B cell (primary cell): ENCODE data around the gene STRADA. TPM values are rescaled to one million over a fixed set of nuclear protein-coding genes. Genes with fewer than 3 reads are reported as not detected.
A peak's percentile ranks its signal among the peaks of the same experiment; 100 is the strongest.

Experiments
- ATAC-seq: fragments of 200-7000 bp; cut with Tn5 transposase; one replicate; pipeline ENCODE4 v1.10.0; 2021; ENCODE audit warnings: low read depth, mild to moderate bottlenecking, moderate number of reproducible peaks, moderate library complexity
- CTCF ChIA-PET: fragments of 350-600 bp; sonication (Branson Sonifier 250); formaldehyde crosslinking; loops from one replicate; lab custom pipeline; 2021; ENCODE audit warnings: antibody characterized with exemption, inconsistent platforms; lab: Charles Lee
- POLR2A ChIA-PET: fragments of 350-600 bp; sonication (Branson Sonifier 250); formaldehyde crosslinking; loops from one replicate; lab custom pipeline; 2021; ENCODE audit warnings: antibody characterized with exemption; lab: Charles Lee
- DNase-seq: peaks from one replicate; pipeline ENCODE4 v3.0.0; 2013
- H2AFZ ChIP-seq: 2 replicates; pipeline ENCODE4 v1.6.1; 2012; ENCODE audit warnings: mild to moderate bottlenecking, low read depth, low read length; ENCODE audit not compliant: insufficient read depth, poor library complexity, severe bottlenecking
- H3K27ac ChIP-seq, 2 donors: 1 replicate in 1 of 2; 2 replicates in 1 of 2; pipeline ENCODE4 v1.5.1; 2012 to 2013; ENCODE audit warnings: low read length in 2 of 2, mild to moderate bottlenecking in 2 of 2, moderate library complexity in 1 of 2
- H3K27me3 ChIP-seq, 4 experiments: fragments of 200-600 bp in 1 of 4; sonication (generic) in 1 of 4; replicated peaks in 1 of 4; 1 replicate in 2 of 4; 2 replicates in 2 of 4; pipeline versions ENCODE4 v1.6.1 to v1.7.0; 2013 to 2016; ENCODE audit warnings: low read length in 3 of 4, mild to moderate bottlenecking in 2 of 4, mixed read lengths in 1 of 4, moderate library complexity in 1 of 4; ENCODE audit not compliant: insufficient read depth in 4 of 4, control insufficient read depth in 3 of 4; ENCODE audit errors: control extremely low read depth in 1 of 4
- H3K36me3 ChIP-seq, 2 experiments: replicated peaks in 1 of 2; 1 replicate in 1 of 2; 2 replicates in 1 of 2; pipeline versions ENCODE4 v1.6.1 to v1.7.1; 2013; ENCODE audit warnings: low read length in 1 of 2; ENCODE audit not compliant: insufficient read depth in 2 of 2, control insufficient read depth in 1 of 2; ENCODE audit errors: control extremely low read depth in 1 of 2, extremely low read depth in 1 of 2
- H3K4me1 ChIP-seq, 2 donors: fragments of 200-600 bp in 1 of 2; sonication (generic) in 1 of 2; 1 replicate in 1 of 2; 2 replicates in 1 of 2; pipeline versions ENCODE4 v1.5.1 to v1.6.1; 2013 to 2017; ENCODE audit warnings: low read length in 2 of 2; ENCODE audit not compliant: control insufficient read depth in 2 of 2, insufficient read depth in 2 of 2
- H3K4me2 ChIP-seq: replicated peaks from 2 replicates; pipeline ENCODE3; 2012; ENCODE audit warnings: mild to moderate bottlenecking, low read depth, low read length; ENCODE audit not compliant: poor library complexity, severe bottlenecking
- H3K4me3 ChIP-seq, 5 experiments: fragments of 200-600 bp in 1 of 5; sonication (generic) in 1 of 5; 1 replicate in 3 of 5; 2 replicates in 2 of 5; pipeline versions ENCODE4 v1.5.1 to v1.7.0; 2011 to 2016; ENCODE audit warnings: low read length in 4 of 5, mild to moderate bottlenecking in 4 of 5, low read depth in 2 of 5, control low read depth in 1 of 5, moderate library complexity in 1 of 5; ENCODE audit not compliant: insufficient read depth in 1 of 5; ENCODE audit errors: control extremely low read depth in 1 of 5, extremely low read depth in 1 of 5
- H3K79me2 ChIP-seq: fragments of 200-600 bp; sonication (generic); one replicate; pipeline ENCODE4 v1.6.0; 2016; ENCODE audit warnings: low read length; ENCODE audit not compliant: control insufficient read depth, insufficient read depth
- H3K9ac ChIP-seq: fragments of 200-600 bp; sonication (generic); 2 replicates; pipeline ENCODE4 v1.6.1; 2017; ENCODE audit warnings: mild to moderate bottlenecking, low read length, moderate library complexity
- H3K9me3 ChIP-seq, 3 donors: one replicate each; pipeline versions ENCODE4 v1.6.1 to v1.7.1; 2013; ENCODE audit warnings: low read length in 2 of 3; ENCODE audit not compliant: control insufficient read depth in 2 of 3, insufficient read depth in 1 of 3; ENCODE audit errors: control extremely low read depth in 1 of 3
- H4K20me1 ChIP-seq: 2 replicates; pipeline ENCODE4 v1.6.0; 2012; ENCODE audit warnings: mild to moderate bottlenecking, low read length; ENCODE audit not compliant: insufficient read depth, control insufficient read depth, poor library complexity, severe bottlenecking
- H3K27ac Mint-ChIP-seq: one replicate; pipeline ENCODE4 v1.8.0; 2021; ENCODE audit warnings: mixed read lengths
- H3K27me3 Mint-ChIP-seq: one replicate; pipeline ENCODE4 v1.8.0; 2021; ENCODE audit warnings: mixed read lengths
- H3K4me1 Mint-ChIP-seq: one replicate; pipeline ENCODE4 v1.8.0; 2021; ENCODE audit warnings: mixed read lengths
- H3K4me3 Mint-ChIP-seq: one replicate; pipeline ENCODE4 v1.8.0; 2021; ENCODE audit warnings: mixed read lengths
- H3K9me3 Mint-ChIP-seq: one replicate; pipeline ENCODE4 v1.8.0; 2022; ENCODE audit warnings: mixed read lengths; ENCODE audit not compliant: insufficient read depth
- EZH2 ChIP-seq: IDR thresholded peaks from 2 replicates; pipeline ENCODE4 v1.6.1; 2012; ENCODE audit warnings: borderline replicate concordance, low read depth, mild to moderate bottlenecking, moderate library complexity, low read length; ENCODE audit not compliant: insufficient read depth, poor library complexity, severe bottlenecking
- WGBS: methylation state at CpG from one replicate; pipeline ENCODE4 v1.1.5; 2013; ENCODE audit warnings: missing lambda C conversion rate; ENCODE audit not compliant: insufficient coverage; 5-methylcytosine and 5-hydroxymethylcytosine counted together
- intact Hi-C: fragments of 100-400 bp; cut with micrococcal nuclease; formaldehyde crosslinking; loops from one replicate; pipeline ENCODE4 v1.10.0; 2022
- polyA plus RNA-seq: library from polyadenylated mRNA; depleted of rRNA; stranded (reverse); fragments of >200 nt; gene quantifications from 2 replicates; pipeline ENCODE4 v1.2.3, GENCODE V29; 2012
- total RNA-seq, 2 donors: library from RNA; stranded (reverse); fragments of 120-200 nt in 1 of 2; gene quantifications; 1 replicate in 1 of 2; 2 replicates in 1 of 2; pipeline versions ENCODE4 v1.2.3 to v1.2.4, GENCODE V29; 2013 to 2022
- TF ChIP-seq, protein P1 (sequence below): fragments of 200-600 bp; IDR thresholded peaks from one replicate; pipeline ENCODE4 v1.8.0; 2022; ENCODE audit warnings: antibody characterized with exemption, mild to moderate bottlenecking

Gene STRADA
- total and polyA plus RNA-seq, 2 donors (not counting 1 experiment from before 2014, with no cell fraction given), result 48.1 to 93.2 TPM

DNA sequence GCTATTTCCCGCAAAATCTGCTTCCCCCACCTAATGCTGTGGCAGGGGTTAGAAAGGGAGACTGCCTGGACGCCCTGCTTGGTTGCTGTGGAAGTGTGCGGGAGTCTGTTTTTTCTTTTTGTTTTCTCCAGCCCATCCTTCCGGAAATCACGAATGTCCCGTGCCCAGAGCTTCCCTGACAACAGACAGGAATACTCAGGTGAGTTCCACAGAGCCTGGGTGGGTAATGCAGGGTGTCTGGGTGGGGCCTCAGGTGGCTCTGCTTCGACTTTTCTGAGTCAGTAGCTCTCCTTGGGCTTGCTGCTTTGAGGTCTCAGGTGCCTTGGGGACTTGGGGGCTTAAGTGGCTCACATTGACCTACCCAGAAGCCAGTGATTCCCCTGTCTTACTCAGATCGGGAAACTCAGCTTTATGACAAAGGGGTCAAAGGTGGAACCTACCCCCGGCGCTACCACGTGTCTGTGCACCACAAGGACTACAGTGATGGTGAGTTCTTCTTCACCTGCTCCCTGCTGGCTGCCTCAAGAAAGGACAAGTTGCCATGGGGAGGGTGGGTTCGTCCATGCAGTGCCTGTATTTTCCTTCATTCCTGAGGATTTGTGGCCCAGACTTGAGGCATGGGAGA is 53.1 kb downstream of the STRADA start:
- no peak for DNase-seq
- Histone ChIP-seq H3K36me3 (peaks cover 1 to 65% of the 10 kb centered on the region in 2 experiments), H3K27ac (no peak overlapping the region), H3K79me2 (peaks cover 10% of the 10 kb centered on the region), H3K4me1 (peaks cover 0 to 4% of the 10 kb centered on the region in 2 donors), H2AFZ (no peak overlapping the region), H3K9ac (no peak overlapping the region), H3K27me3 (no peaks in the 10 kb centered on the region), H4K20me1 (no peaks in the 10 kb centered on the region), H3K4me3 (no peak overlapping the region), H3K4me2 (no peak overlapping the region), H3K9me3 (no peaks in the 10 kb centered on the region)
- intact Hi-C loops, result no loop called here
- no peaks in the 10 kb centered on the region for H3K27me3 Mint-ChIP-seq
- peaks cover 9% of the 10 kb centered on the region for H3K4me1 Mint-ChIP-seq
- ChIA-PET CTCF (no interaction called here), POLR2A (no interaction called here)
- H3K9me3 Mint-ChIP-seq, result no peaks in the 10 kb centered on the region
- no peak for TF ChIP-seq EZH2
- TF ChIP-seq, protein P1, sequence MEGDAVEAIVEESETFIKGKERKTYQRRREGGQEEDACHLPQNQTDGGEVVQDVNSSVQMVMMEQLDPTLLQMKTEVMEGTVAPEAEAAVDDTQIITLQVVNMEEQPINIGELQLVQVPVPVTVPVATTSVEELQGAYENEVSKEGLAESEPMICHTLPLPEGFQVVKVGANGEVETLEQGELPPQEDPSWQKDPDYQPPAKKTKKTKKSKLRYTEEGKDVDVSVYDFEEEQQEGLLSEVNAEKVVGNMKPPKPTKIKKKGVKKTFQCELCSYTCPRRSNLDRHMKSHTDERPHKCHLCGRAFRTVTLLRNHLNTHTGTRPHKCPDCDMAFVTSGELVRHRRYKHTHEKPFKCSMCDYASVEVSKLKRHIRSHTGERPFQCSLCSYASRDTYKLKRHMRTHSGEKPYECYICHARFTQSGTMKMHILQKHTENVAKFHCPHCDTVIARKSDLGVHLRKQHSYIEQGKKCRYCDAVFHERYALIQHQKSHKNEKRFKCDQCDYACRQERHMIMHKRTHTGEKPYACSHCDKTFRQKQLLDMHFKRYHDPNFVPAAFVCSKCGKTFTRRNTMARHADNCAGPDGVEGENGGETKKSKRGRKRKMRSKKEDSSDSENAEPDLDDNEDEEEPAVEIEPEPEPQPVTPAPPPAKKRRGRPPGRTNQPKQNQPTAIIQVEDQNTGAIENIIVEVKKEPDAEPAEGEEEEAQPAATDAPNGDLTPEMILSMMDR, result no peak
- H3K27ac Mint-ChIP-seq, result no peak overlapping the region
- ATAC-seq, result no peak
- no peak overlapping the region for H3K4me3 Mint-ChIP-seq
- 80% methylated on average over 10 of the region's 12 CpGs for WGBS

DNA sequence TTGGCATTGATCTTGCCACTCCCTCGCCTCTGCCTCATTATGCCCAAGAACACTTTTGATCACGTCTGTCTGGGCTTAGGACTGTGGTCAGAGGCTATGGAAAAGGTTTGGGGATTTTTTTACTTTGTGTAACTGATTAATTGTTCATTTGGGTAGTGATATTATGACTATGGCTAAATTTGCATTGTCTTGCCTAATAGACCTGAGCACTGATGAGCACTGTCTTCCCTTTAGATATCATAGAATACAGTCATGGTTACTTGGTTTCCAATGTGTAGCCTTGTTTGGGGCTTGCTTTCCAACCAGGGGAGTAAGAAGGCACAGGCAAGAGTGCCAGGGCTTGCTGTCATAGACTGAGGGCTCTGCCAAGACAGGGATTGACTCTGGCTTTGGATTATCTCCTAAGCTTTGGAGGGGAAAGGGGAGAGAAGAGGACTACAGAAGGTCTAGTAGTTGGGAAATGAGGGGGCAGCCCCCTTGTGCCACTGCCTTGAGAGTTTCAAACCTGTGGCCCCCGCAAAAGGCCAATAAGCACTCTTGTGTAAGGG is 55.4 kb downstream of the STRADA start:
- 60% methylated on average over 1 of the region's 3 CpGs for WGBS
- H3K27me3 ChIP-seq, result no peaks in the 10 kb centered on the region
- TF ChIP-seq EZH2, result no peak
- TF ChIP-seq, protein P1, result no peak
- peaks cover 0 to 5% (median 0%) of the 10 kb centered on the region in 3 donors for H3K9me3 ChIP-seq
- H3K4me2 ChIP-seq, result no peak overlapping the region
- no peaks in the 10 kb centered on the region for H3K9me3 Mint-ChIP-seq
- peaks cover 6 to 74% of the 10 kb centered on the region in 2 experiments for H3K36me3 ChIP-seq
- ChIA-PET POLR2A (no interaction called here), CTCF (no interaction called here)
- H3K4me1 Mint-ChIP-seq, result no peaks in the 10 kb centered on the region
- no peak overlapping the region for H2AFZ ChIP-seq
- intact Hi-C loops, result no loop called here
- no peaks in the 10 kb centered on the region for H3K27me3 Mint-ChIP-seq
- H3K4me3 ChIP-seq, result no peak overlapping the region
- H3K9ac ChIP-seq, result no peak overlapping the region
- no peak overlapping the region for H3K27ac ChIP-seq
- no peak for ATAC-seq
- no peaks in the 10 kb centered on the region for H4K20me1 ChIP-seq
- DNase-seq, result no peak
- H3K4me3 Mint-ChIP-seq, result no peak overlapping the region
- H3K79me2 ChIP-seq, result peaks cover 13% of the 10 kb centered on the region
- peak overlapping the region; percentile 17 for H3K27ac Mint-ChIP-seq
- H3K4me1 ChIP-seq, result no peaks in the 10 kb centered on the region
